Stimulated activated CD4-positive, alpha-beta T cell treated with anti-CD3 and anti-CD28 coated beads, Interleukin-4, amount 100 ng/mL, for 4 hours (primary cell): ENCODE measurements around the gene RADIL.
"Not testable (repeated sequence)": the region's sequence is repeated elsewhere in the genome, so short reads cannot be mapped to it uniquely, and the experiment has no call there.

Experiments used
- DNase-seq, 2 experiments: peaks; one replicate each; pipeline ENCODE4 v3.0.0-alpha.2; 2020

Gene RADIL

DNA sequence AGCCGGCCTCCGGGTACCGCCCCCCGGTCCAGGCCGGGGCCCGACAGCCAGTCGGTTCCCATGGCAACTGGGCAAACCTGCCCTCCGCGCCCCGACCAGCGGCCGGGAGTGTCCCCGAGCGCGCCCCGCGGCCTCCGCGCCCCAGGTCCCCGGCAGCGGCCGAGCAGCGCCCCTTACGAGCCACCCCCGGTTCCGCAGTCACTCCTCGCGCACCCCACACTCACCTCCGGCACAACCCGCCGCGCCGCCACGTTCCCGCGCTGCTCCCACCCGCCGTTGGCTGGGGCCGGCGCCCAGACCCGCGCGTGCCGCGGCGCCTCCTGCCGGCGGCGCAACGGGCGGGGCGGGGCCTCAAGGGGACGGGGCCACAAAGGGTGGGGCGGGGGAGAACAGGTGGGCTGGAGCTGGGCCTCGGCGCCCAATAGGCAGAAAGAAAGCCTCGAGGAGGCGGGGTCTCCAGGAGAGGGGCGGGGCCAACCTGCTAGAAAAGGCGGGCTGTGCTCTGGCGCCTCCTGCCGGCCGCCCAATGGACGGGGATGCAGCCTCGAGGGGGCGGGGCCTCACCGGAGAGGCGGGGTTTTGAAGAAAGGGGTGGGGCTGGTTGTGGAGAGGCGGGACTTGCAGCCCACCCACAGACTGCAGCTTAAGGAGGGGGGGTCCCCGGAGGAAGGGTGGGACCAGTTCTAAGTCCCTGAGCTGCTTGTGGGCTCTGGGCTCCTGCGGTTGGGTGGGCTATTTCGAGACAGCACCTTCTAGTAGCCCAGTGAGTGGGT is at the start of gene RADIL:
Gene RADIL (minus strand): TSS at position 345 of the 773 bp plus-strand sequence. CDS start 5,577 bp downstream, outside the sequence.
- DNase-seq, result peak; percentile 82 to 86

DNA sequence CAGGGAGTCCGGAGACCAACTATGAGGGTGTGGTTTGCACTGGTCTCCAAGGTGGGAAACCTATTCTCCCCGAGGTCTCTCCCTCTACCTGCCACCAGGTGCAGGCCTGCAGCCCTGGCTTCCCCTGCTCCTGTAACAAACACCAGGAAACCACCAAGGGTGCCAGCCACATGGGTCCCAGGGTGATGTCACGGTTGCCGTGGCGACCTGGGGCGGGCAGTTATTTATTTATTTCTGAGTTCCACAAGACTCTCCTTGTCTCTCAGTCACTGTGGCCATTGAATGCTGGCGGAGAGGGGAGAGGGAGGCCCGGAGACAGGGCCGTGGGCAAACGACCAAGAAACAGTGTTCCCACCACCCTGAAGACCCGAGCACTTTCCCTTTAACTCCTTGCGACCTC is 48.4 kb upstream of the RADIL start:
- no peak for DNase-seq

DNA sequence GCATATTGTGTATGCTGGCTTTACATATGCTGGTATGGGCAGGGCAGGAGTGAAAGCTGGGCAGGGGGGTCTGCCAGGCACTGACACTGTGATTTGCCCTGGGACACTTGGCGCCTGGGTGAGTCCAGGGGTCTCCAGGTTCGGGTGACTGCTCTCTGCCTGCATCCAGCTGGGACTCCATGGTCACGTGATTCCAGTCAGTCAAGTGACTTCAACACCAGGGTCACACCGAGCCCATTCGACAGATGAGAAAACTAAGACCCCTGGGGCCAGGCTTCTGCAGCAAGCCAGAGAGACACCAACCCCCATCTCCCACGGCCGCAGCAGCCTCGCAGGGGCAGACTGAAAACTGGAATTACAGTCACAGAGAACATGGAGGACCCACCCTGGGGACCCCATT is 45.5 kb upstream of the RADIL start:
- DNase-seq, result no peak

GRCh38 chr7:4928445-4928844 is 44.9 kb upstream of the RADIL start:
- DNase-seq, result no peak

GRCh38 chr7:4919969-4920766 is 36.7 kb upstream of the RADIL start:
- no peak for DNase-seq

DNA sequence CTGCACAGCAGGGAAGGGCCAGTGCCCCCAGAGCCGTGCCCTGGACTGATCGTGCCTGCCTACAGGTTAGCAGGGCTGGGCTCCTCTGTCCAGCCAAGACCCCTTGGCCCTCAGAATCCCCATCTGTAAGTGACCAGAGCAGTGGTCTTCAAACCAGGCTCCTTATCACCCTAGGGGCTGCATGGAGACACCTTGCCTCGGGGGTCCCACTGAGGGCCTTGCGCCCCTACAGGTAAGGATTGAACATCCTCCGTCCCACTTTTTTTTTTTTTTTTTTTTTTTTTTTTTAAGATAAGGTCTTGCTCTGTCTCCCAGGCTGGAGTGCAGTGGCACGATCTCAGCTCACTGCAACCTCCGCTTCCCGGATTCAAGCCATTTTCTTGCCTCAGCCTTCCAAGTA is 32.6 kb upstream of the RADIL start:
- DNase-seq, result no peak

- no peak for DNase-seq
Observed at GRCh38 chr7:4911111-4911828, 27.8 kb upstream of the RADIL start.

DNA sequence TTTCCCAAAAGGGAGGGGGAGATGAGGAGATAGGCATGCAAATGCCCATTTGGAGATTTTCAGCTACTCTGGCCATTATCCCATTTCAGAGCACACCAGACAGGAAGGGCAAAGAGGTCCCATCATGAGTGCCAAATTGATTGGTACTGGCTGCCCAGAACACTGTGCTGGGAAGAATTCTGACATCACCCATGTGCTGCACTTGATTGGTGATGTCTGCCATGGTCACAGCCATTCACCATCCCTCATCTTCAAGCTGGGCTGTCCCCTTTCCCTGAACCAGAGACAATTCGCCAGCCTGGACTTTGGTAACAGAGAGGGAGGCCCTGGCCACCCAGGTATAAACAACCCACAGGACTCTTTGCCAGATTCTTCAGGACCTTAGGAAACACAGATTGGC is 23.2 kb upstream of the RADIL start:
- no peak for DNase-seq

- no peak for DNase-seq
Observed at GRCh38 chr7:4905171-4905570, 21.7 kb upstream of the RADIL start.

DNA sequence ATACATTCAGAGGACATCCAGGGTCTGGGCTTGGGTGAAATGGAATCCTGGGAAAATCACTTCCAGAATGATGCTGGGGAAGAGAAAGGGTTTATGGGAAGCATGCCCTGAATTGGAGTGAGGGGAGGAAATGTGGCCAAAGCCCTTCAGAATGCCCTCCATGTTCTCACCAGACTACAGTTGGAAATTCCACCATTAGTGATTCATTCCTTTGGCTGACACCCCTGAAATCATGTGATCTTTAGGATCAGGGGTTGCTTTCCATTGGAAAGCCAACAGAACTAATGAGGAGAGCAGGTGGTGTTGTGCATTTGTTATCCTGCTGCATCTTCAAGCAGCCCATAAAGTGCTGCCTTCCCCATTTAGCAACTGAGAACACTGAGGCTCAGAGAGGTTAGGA is 20.8 kb upstream of the RADIL start:
- DNase-seq, result no peak

- DNase-seq, result no peak
Observed at GRCh38 chr7:4895766-4896165, 12.2 kb upstream of the RADIL start.

- DNase-seq, result no peak
Observed at GRCh38 chr7:4894482-4894881, 11.0 kb upstream of the RADIL start.

DNA sequence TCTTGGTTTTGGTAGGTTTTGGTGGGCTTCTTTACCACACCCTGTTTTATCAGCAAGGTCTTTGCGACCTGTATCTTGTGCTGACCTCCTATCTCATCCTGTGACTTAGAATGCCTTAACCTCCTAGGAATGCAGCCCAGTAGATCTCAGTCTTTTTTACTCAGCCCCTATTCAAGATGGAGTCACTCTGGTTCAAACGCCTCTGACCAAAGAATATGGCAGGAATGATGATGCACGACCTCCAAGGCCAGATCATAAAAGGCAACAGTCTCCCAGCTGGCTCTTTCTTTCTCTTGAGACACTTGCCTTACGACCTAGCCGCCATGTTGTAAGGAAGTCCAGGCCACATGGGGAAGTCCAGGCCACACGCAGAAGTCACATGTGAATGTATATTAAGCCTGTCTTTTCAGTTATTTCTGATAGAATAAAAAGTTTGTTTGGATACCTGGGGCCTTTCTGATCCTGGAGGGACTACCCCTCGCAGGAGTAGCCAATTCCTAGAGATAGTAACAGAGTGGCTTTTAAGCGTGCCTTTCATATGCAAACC is 10.5 kb upstream of the RADIL start:
- DNase-seq, result no peak

DNA sequence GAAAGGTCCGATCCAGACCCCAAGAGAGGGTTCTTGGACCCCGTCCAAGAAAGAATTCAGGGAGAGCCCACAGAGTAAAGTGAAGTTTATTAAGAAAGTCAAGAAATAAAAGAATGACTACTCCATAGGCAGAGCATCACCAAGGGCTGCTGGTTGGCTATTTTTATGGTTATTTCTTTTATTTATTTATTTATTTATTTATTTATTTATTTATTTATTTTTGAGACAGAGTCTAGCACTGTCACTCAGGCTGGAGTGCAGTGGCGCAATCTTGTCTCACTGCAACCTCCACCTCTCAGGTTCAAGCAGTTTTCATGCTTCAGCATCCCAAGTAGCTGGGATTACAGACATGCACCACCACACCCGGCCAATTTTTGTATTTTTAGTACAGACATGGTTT is 9.7 kb upstream of the RADIL start:
- not testable (repeated sequence) for DNase-seq

DNA sequence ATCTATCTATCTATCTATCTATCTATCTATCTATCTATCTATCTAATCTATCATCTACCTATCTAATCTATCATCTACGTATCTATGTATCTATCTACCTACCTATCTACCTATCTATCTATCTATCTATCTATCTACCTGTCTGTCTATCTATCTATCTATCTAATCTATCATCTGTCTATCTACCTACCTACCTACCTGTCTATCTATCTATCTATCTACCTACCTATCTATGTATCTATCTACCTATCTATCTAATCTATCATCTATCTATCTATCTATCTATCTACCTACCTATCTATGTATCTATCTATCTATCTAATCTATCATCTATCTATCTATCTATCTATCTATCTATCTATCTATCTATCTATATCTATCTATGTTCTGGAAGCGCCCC is 8.0 kb upstream of the RADIL start:
- DNase-seq, result not testable (repeated sequence)

DNA sequence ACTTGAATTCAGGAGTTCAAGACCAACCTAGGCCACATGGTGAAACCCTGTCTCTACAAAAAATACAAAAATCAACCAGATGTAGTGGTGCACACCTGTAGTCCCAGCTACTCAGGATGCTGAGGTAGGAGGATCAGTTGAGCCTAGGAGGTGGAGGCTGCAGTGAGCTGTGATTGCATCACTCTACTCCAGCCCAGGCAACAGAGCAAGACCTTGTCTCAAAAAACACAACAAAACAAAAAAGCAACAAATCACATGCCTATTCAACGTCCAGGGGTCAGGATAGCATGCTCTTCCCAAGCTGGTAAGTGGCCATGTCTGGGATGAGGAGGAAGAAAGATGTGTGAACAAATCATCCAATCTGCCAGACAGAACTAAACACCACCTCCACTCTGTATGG is 6.2 kb upstream of the RADIL start:
- no peak for DNase-seq

DNA sequence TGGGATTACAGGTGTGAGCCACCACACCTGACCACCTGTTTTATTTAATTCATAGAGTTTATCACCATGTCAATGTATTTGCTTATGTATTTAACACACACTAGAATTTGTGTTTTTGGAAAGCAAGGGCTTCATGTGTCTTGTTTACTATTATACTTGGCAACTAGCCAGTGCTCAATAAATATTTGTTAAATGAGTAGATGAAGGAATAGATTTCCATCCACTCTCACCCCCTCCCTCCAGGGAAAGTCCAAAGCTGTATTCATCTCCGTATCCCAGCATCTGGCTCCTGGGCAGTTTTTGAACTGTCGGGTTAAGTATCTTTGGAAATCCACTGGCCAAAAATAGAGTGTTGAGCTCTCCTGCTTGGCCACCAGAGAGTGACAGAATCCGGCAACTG is 4.6 kb upstream of the RADIL start:
- DNase-seq, result no peak

GRCh38 chr7:4886671-4887070 is 3.2 kb upstream of the RADIL start:
- DNase-seq, result no peak

DNA sequence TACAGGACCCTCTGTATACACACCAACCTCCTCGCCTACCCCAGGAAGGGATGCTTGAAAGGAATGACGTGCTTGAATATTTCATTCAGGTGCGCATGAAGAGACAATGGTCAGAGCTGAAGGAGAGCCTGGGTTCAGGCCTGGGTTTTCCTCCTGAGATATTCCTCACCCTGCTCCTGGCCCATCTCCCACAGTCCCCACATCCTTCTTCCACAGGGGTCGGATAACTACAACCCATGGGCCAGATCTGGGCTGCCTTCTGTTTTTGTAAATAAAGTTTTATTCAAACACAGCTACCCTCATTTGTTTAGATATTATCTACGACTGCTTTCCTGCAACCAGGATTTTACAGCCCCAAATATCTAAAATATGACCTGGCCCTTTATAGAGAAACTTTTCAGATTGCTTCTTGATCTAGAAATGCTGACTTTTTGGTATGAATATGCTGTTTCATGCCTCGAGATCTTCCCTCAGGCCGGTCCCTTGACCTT is 1.8 kb upstream of the RADIL start:
- no peak for DNase-seq

- DNase-seq, result no peak
Observed at GRCh38 chr7:4884164-4884563, 648 bp upstream of the RADIL start.

GRCh38 chr7:4883033-4883371 is 514 bp downstream of the RADIL start:
- DNase-seq, result no peak

- DNase-seq, result no peak
Observed at GRCh38 chr7:4882169-4883032, 1.1 kb downstream of the RADIL start.
